NK-92 (cell line): Measurements from ENCODE around the gene CTIF.
"Not testable (repeated sequence)": the region's sequence is repeated elsewhere in the genome, so short reads cannot be mapped to it uniquely, and the experiment has no call there.

Source experiments
- DNase-seq: peaks from one replicate; lab custom pipeline; 2025; ENCODE audit not compliant: unreplicated experiment; lab: John Stamatoyannopoulos, UW

CTIF gene

GRCh38 chr18:48700446-48700845, 161.6 kb downstream of the CTIF start:
- no peak for DNase-seq

GRCh38 chr18:48702346-48703027, 163.7 kb downstream of the CTIF start:
- DNase-seq = no peak

- no peak for DNase-seq
Observed at GRCh38 chr18:48703028-48703386, 164.2 kb downstream of the CTIF start.

- DNase-seq = no peak
Observed at GRCh38 chr18:48703418-48703817, 164.6 kb downstream of the CTIF start.

- DNase-seq = no peak
Observed at GRCh38 chr18:48705043-48705442, 166.2 kb downstream of the CTIF start.

GRCh38 chr18:48705531-48705930, 166.7 kb downstream of the CTIF start:
- no peak for DNase-seq

GRCh38 chr18:48706731-48707130, 167.9 kb downstream of the CTIF start:
- no peak for DNase-seq

GRCh38 chr18:48707636-48708296, 168.9 kb downstream of the CTIF start:
- no peak for DNase-seq

GRCh38 chr18:48708807-48709206, 170.0 kb downstream of the CTIF start:
- no peak for DNase-seq

GRCh38 chr18:48709371-48710062, 170.7 kb downstream of the CTIF start:
- no peak for DNase-seq

- no peak for DNase-seq
Observed at GRCh38 chr18:48711651-48712486, 173.0 kb downstream of the CTIF start.

GRCh38 chr18:48713309-48713708, 174.5 kb downstream of the CTIF start:
- no peak for DNase-seq

- DNase-seq = no peak
Observed at GRCh38 chr18:48714873-48715272, 176.0 kb downstream of the CTIF start.

- no peak for DNase-seq
Observed at GRCh38 chr18:48715711-48716361, 177.0 kb downstream of the CTIF start.

- DNase-seq = not testable (repeated sequence)
Observed at GRCh38 chr18:48717227-48717626, 178.4 kb downstream of the CTIF start.

- no peak for DNase-seq
Observed at GRCh38 chr18:48718251-48718959, 179.6 kb downstream of the CTIF start.

GRCh38 chr18:48719388-48719787, 180.6 kb downstream of the CTIF start:
- no peak for DNase-seq

GRCh38 chr18:48719974-48720654, 181.3 kb downstream of the CTIF start:
- DNase-seq = no peak

- no peak for DNase-seq
Observed at GRCh38 chr18:48720655-48721025, 181.8 kb downstream of the CTIF start.

GRCh38 chr18:48721312-48721711, 182.5 kb downstream of the CTIF start:
- DNase-seq = no peak
